Measurements from ENCODE around the gene NUDT3. TPM values are rescaled to one million over a fixed set of nuclear protein-coding genes. Genes with fewer than 3 reads are reported as not detected.

NUDT3 gene
- total and polyA plus RNA-seq, 9 of the 15 experiments (the other 6 are each of a cell fraction or from before 2014, with no cell fraction given), result 5.4 to 81.2 (median 56.4) TPM

DNA sequence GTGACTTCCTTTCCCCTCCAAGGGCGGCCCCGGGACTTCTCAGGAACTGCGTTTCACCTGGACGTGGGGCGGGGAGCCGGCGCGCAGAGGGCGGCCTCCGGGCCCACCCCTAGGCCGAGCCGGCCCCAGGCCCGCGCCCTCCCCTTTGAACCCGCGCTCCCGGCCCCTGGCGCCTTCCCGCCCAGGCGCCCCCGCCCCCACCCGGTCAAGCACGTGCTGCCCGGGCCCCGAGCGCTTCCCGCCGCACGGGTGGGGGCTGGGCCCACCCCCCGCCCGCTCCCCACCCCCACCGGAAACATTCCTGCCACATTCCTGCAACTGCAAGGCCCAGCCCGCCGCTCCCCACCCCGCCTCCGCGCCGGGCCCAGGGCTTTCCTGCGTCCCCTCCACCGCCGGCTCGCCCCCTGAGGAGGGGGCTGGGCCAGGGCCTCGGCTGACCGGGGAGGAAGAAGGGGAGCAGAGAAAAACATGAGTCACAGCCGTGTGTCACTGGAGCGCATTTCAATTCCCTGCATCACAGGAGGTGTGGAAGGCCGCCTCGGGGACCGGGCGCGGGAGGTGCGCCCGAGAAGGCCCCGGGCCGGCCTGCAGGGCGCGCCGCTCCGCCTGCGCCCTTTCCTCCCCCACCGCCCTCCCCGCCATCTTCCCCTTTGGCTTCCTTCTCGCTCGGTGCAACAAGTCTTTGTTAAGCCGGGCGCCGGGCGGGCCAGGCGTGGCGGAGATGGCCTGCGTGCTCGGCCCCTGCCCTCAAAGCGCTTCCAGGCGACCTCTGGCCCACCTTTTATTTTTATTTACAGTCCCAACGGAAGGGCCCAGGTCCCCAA lies 156.9 kb downstream of the NUDT3 start (continued):
- TF ChIP-seq REST (IDR thresholded peaks at IDR 0.05; ENCODE audit: borderline replicate concordance) (0 out of 2 replicates have a peak, but pooled peaks have one; percentile 13), REST (CRISPR knock-in tag; IDR thresholded peaks at IDR 0.05; ENCODE audit: low read depth) (no peak), STAT5A (IDR thresholded peaks at IDR 0.05; ENCODE audit: borderline replicate concordance, low read length) (no peak), ILF3 (IDR thresholded peaks at IDR 0.05; ENCODE audit: borderline replicate concordance) (peak; percentile 87; the same call in 1 of the 2 replicates), HNRNPLL (IDR thresholded peaks at IDR 0.05; ENCODE audit: low read depth, low read length, poor library complexity, severe bottlenecking) (peak; percentile 14), FIP1L1 (IDR thresholded peaks at IDR 0.05; ENCODE audit: low read depth, low read length, poor library complexity, severe bottlenecking) (peak; percentile 97), ZNF253 (CRISPR knock-in tag; conservative IDR thresholded peaks at IDR 0.05) (0 out of 2 replicates have a peak, but pooled peaks have one; percentile 20), SETDB1 (IDR thresholded peaks at IDR 0.05; ENCODE audit: low read length) (no peak), HLTF (IDR thresholded peaks at IDR 0.05) (no peak), ZNF699 (CRISPR knock-in tag; IDR thresholded peaks at IDR 0.05; ENCODE audit: insufficient replicate concordance) (no peak), TFAM (CRISPR knock-in tag; conservative IDR thresholded peaks at IDR 0.05) (no peak), ASH1L (IDR thresholded peaks at IDR 0.05; ENCODE audit: borderline replicate concordance, low read depth, partially characterized antibody) (no peak), TRIM24 (IDR thresholded peaks at IDR 0.05) (peak in 1 of 2 experiments; percentile 10; a peak in 3 of 4 replicates), CBX3 (IDR thresholded peaks at IDR 0.05; ENCODE audit: borderline replicate concordance in 1 of 2, low read length in 2 of 2) (0 out of 3 replicates have a peak, but pooled peaks of 1 of the 2 experiments have one; percentile 7), NR2C2 (CRISPR knock-in tag; IDR thresholded peaks at IDR 0.05) (no peak), NR2C2 (tag; IDR thresholded peaks at IDR 0.05) (peak; percentile 73)
- TF ChIP-seq, protein P1, sequence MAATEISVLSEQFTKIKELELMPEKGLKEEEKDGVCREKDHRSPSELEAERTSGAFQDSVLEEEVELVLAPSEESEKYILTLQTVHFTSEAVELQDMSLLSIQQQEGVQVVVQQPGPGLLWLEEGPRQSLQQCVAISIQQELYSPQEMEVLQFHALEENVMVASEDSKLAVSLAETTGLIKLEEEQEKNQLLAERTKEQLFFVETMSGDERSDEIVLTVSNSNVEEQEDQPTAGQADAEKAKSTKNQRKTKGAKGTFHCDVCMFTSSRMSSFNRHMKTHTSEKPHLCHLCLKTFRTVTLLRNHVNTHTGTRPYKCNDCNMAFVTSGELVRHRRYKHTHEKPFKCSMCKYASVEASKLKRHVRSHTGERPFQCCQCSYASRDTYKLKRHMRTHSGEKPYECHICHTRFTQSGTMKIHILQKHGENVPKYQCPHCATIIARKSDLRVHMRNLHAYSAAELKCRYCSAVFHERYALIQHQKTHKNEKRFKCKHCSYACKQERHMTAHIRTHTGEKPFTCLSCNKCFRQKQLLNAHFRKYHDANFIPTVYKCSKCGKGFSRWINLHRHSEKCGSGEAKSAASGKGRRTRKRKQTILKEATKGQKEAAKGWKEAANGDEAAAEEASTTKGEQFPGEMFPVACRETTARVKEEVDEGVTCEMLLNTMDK (IDR thresholded peaks at IDR 0.05; ENCODE audit: borderline replicate concordance, insufficient read depth, low read depth, low read length, poor library complexity, severe bottlenecking), result peak; percentile 53
